ENCODE results near the gene PDCD7. TPM values are rescaled to one million over a fixed set of nuclear protein-coding genes. Genes with fewer than 3 reads are reported as not detected.

Gene PDCD7
- total and polyA plus RNA-seq, 2 of the 13 experiments (the other 11 are each of a cell fraction or from before 2014, with no cell fraction given), result 10.1 to 14.7 TPM

- ChIA-PET CTCF (ENCODE audit: low intra/inter-chr PET ratio, low total read pairs) (no interaction called here), POLR2A (interaction anchor here (2.1 kb wide), 1 partner anchor 14 kb away, joined by 5 read pairs; the partner anchor contains the start of gene PDCD7)
- ATAC-seq (no peak), FAIRE-seq (no peak), DNase-seq (ENCODE audit: low spot score) (no peak)
- no peak overlapping the region for H3K4me3 ChIP-seq (replicated peaks in 1 of 3; ENCODE audit: insufficient read depth in 1 of 3, low read depth in 2 of 3, low read length in 3 of 3)
- H3K4me1 ChIP-seq (ENCODE audit: insufficient read depth, low read length), result no peaks in the 10 kb centered on the region
- H3K9ac ChIP-seq (ENCODE audit: insufficient read depth, low read depth, low read length), result no peak overlapping the region
- no peaks in the 10 kb centered on the region for H3K27me3 ChIP-seq (ENCODE audit: control insufficient read depth in 1 of 2, insufficient read depth in 2 of 2, low read length in 2 of 2)
- 95% methylated on average over 3 of the region's 3 CpGs for WGBS (ENCODE audit: low lambda C conversion rate)
- in situ Hi-C loops (cut with HindIII; ENCODE audit: extremely low pct_ligation_motif_present, low pct_unique_long_range_greater_than_20kb), result no loop called here
- intact Hi-C loops (cut with micrococcal nuclease; ENCODE audit: unreplicated experiment), result no loop called here
- H3K27ac ChIP-seq (ENCODE audit: extremely low read length, insufficient read depth, low read length), result no peak overlapping the region
- no peaks in the 10 kb centered on the region for H4K20me1 ChIP-seq (ENCODE audit: insufficient read depth, low read length)
- no peak overlapping the region for H2AFZ ChIP-seq (ENCODE audit: low read length)
- no peak for TF ChIP-seq GATA4 (IDR thresholded peaks at IDR 0.05; ENCODE audit: borderline replicate concordance, low read depth)
- no peak for TF ChIP-seq ZNF101 (CRISPR knock-in tag; IDR thresholded peaks at IDR 0.05; ENCODE audit: borderline replicate concordance, low read depth)
- TF ChIP-seq RARA (CRISPR knock-in tag; IDR thresholded peaks at IDR 0.05), result no peak
- no peak for TF ChIP-seq NFE2L2 (IDR thresholded peaks at IDR 0.05; ENCODE audit: low read length)
- no peak for TF ChIP-seq ZBTB46 (CRISPR knock-in tag; IDR thresholded peaks at IDR 0.05; ENCODE audit: borderline replicate concordance)
- no peak for TF ChIP-seq SRY (CRISPR knock-in tag; IDR thresholded peaks at IDR 0.05)
- TF ChIP-seq PTBP1 (IDR thresholded peaks at IDR 0.05; ENCODE audit: low read depth, low read length, poor library complexity, severe bottlenecking), result no peak
- no peak for TF ChIP-seq ZNF512B (CRISPR knock-in tag; IDR thresholded peaks at IDR 0.05; ENCODE audit: borderline replicate concordance)
- no peak for TF ChIP-seq ERF (CRISPR knock-in tag; IDR thresholded peaks at IDR 0.05)
- no peak for TF ChIP-seq ZNF362 (CRISPR knock-in tag; IDR thresholded peaks at IDR 0.05; ENCODE audit: borderline replicate concordance)
- TF ChIP-seq DDIT3 (CRISPR knock-in tag; IDR thresholded peaks at IDR 0.05), result no peak
- TF ChIP-seq ZNF567 (CRISPR knock-in tag; IDR thresholded peaks at IDR 0.05; ENCODE audit: borderline replicate concordance), result no peak
- no peak for TF ChIP-seq FOXK2 (IDR thresholded peaks at IDR 0.05)
- TF ChIP-seq SOX6 (IDR thresholded peaks at IDR 0.05), result no peak
- no peak for TF ChIP-seq SOX6 (CRISPR knock-in tag; IDR thresholded peaks at IDR 0.05)
- no peak for TF ChIP-seq THAP11 (CRISPR knock-in tag; IDR thresholded peaks at IDR 0.05)
- no peaks in the 10 kb centered on the region for H3K79me2 ChIP-seq (ENCODE audit: insufficient read depth, low read length)
- H3K9me3 ChIP-seq (ENCODE audit: low read length), result no peaks in the 10 kb centered on the region
- peaks cover 0 to 11% of the 10 kb centered on the region in 2 experiments; a peak in 2 of 5 replicates for H3K36me3 ChIP-seq (replicated peaks in 1 of 2; ENCODE audit: control insufficient read depth in 1 of 2, insufficient read depth in 2 of 2, low read length in 2 of 2)
- no TSS peak for BruUV-seq (replicated peaks)
- no peak overlapping the region for H3K4me2 ChIP-seq (ENCODE audit: low read depth, low read length)
Measured at GRCh38 chr15:65147902-65148301, 14.3 kb upstream of the PDCD7 start.

All from HepG2 (cell line).